GM19438 (cell line): ENCODE data around the gene CCDC136.

ENCODE experiments used
- ATAC-seq: cut with Tn5 transposase; IDR thresholded peaks from one replicate; pipeline ENCODE4 v1.9.1; 2021; ENCODE audit warnings: low read depth; ENCODE audit not compliant: unreplicated experiment

The CCDC136 gene

DNA sequence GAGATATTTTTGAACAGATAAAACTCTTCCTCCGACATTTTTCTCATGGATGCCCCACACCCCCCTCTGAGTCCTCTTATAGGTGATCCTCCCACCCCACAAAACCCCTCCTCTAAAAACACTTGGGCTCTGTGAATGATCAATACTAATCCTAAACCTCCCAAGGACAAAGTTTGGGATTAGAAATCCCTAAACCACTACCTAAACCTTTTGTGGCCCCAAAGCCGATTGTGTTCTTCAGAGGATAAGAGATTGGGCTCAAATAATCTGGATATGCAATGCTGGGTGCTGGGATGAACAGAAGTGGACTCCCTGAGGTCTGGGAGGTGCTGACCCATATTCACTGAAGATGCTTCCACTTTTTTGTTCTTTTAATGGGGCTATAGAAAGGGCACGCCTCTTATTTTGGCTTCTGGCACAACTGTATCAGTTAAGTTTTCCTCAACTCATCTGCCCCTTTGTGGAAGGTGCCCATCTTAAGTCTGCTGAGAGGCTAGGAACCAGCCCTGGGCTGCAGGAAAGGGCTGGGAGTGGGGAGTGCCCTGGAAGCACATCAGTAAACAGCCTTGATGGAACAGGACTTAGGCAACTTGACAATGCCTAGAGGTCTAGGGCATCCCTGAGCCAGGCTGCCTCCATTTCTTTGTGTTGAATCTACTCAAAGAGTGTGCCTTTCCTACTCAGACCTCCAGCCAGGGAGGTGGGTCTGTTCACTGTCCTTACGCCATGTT, 15.9 kb upstream of the CCDC136 start, which contains the start of gene OPN1SW:
OPN1SW (minus strand) TSS at position 51 of the 731 bp plus-strand sequence; CDS start at position 38, 13 bp downstream.
- ATAC-seq: no peak

DNA sequence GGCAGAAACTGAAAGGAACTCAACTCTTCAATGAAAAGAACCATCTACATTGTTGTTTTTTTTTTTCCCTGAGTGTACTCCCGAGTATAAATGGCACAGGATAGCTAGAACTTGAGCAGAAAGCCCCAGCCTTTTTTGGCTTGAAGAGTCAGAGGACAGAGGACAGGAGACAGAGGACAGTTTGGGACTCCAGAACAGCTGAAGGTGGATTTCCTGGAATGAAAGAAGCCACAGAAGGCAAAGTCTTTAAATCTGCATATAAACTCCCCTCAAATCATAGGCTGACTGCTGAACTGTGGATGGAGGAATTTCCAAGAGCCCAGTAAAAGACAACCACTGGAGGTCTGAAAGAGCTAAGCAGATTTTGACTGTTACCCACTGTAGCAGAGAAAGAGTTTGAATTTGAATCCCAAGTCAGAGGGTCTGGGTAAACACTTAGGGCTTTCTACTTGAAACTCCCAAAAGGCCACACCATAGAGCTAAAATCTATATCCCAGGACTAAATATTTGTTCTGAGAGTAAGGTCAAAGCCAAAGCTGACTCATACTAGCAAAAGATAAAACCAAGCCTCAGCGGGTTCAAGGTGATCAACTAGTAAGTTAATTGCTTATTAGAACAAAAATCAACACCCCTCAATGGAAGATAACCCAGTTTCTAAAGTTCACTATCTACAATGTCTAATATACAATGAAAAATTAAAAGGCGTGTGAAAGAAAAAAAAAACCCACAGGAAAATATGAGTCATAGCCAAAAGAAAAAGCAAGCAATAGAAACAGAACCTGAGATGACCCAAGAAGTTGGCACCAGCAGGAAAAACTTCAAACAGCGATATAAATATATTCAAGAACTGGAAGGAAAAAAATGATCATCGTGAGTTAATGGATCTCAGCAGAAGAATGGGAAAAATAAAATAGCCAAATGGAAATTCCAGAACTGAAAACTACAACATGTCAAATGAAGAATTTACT, 14.3 kb upstream of the CCDC136 start:
- no peak for ATAC-seq

DNA sequence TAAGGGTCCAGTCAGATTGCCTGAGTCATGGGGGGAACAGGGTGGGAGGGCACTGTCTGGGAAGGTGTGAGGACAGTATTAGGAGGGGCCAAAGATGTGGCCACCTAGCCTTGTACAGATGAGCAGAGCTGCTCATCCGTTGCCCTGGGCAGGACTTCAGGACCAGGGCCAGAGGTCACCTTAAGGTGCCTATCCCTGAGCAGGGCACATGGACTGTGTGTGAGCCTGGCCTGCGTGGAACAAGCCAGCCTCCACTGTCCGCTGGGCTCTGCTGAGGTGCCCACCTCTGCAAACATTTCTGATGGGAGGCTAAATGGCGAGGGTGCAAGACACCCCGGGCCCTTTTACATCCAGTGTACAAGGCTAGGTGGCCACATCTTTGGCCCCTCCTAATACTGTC, 12.8 kb upstream of the CCDC136 start:
- no peak for ATAC-seq

DNA sequence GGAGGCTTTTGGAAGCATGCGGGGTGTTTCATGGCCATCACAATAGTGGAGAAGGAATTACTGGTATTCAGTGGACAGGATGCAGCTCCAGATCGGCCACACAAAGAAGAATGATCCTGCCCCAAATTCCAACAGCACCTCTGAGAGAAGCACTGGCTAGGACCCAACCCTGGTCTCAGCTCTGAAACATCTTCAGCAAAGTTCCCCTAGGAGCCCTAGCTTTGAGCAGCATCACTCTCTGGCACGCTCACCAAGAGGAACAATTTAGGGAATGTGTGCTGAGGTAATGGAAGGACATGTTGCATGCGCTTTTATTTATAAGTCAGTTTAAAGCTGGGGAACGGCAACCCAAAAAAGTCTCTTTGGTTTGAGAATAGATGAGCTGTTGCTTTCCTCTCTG, 10.6 kb upstream of the CCDC136 start:
- ATAC-seq: no peak

DNA sequence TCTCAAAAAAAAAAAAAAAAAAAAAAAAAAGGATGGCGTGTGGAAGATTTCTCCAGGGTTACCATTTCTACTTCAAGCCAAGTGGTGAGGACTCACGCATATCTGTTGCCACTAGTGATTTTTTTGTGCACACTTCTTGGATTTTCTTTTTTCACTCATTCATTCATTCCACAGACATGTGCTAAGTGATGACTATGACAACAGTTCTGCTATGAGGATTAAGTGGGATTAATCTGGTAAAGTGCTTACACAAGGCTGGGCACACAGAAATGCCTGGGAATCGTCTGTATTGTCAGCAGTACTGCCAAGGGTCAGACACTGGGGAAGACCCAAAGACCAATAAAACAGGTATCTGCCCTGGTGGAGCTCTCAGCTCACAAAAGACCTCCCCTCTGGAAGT, 9.9 kb upstream of the CCDC136 start:
- ATAC-seq: no peak

DNA sequence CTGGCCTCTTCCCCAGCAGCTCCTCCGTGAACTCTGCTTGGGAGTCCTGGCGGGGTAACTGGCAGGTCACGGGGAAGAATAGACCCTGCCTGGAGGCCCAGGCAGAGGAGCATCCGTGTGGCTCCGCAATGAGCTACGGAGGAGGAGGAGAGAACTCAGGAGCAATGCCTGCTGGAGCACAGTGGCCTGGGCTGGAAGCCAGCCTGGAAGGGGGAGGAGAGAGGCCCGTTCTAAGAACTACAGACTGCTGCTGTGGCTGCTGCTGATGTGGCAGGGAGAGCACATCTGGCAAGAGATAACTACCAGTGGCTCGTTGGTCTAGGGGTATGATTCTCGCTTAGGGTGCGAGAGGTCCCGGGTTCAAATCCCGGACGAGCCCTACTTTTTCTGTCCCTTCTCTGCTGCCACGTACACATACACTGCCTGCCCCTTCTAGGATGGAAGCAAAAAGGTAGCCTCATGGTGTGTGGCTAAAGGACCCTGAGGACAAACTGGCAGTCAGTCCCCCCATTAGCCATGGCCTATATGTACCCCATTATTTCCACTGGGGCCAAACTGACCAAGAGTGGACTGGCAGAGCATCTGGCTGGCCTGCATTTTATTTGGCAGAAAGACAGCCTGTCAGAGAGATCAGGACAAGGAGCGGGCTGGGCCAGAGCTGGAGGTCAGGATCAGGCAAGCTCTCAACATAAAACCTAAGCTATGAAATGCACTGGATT, 8.5 kb upstream of the CCDC136 start:
- ATAC-seq: no peak

DNA sequence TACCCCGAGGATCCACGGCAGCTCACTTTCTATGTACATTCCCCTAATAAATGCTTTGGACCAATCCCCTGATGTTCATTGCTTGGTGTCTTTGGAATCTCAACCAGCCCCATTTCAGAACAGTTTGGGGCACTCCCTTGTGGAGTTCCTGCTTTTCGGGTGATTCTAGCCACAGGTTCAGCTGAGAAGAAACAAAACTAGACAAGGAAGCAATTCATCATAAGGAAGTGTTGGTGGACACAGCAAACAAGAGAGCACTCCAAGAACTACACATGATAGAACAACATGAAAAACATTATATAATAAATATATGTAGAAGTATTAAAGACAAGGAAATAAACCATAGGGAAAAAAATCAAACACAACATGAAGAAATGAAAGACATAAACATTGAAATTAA, 6.0 kb upstream of the CCDC136 start:
- ATAC-seq: no peak

DNA sequence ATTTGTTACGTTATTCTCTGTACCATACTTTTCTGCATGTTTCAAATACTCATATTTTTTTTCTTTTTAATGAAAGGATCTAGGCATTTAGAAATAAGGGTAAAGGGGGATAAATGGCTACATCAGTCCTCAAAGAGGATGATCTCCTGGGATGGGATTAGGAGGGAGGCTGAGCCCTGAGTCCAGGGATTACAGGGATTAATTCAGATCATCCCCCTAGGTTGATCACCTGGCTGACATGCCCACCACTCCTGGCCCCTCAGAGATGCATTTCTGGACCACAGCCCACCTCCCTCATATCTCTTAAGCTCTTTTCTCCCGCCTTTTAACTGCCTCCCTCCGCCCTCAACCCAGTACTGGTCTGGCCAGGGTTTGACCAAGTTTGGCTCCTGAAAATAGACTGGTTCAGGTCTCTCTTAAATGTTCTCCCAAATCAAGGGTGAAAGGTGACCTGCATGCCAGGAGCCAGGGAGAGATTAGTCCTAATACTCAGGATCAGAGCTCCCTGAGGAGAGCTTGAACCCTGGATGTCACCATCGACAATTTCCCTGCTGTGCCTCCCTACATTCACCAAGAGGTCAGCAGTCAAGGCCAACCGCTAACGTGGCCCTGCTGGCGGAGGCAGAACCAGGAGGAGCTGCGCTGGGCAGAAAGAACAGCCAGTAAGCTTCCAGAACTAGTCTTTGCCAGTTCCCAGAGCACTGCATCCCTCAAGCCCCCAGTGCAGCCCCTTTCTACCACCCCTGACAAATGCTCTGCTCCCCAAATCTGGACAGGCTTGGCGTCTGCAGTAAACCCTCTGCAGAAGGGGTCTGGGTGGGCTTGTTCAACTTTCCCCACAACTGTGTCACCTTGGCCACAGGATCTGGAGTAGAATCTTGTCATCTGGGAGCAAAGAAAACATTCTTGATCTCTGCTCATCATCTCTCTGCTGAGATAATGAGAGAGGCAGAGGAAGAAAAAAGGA, 3.0 kb upstream of the CCDC136 start:
- ATAC-seq: no peak

DNA sequence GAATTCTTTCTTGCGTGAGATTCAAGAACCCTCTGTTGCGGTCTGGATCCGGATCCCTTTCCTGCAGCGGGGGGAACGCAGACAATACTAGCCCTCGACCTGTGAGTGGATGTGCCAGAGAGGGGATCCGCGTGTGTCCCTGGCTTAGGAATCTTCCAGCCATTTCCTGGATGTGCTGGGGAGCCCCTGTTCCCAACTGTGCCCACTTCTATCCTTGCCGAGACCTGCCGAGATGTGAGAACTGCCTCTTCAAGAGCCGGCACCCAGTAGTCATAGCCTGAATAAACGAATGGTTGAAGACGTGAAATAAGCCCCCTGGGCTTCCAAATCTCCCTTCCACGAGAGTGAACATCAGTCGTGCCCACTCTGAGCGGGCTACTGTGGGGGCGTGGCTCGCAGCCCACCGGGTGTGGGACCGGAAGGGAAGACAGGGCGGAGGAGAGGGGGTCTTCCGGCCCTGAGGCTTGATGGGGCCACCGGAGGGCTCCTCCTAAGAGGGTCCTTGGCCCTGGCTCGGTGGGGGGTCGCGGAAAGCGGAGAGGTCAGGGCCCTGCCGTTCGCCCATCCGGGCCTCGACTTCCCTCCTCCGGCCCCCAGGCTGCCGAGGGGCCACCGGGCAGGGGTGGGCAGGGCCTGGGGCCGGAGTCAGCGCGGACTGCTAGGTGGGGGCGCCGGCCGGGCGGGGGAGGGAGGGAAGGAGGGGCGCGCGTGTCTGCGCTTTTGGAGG, 1.3 kb upstream of the CCDC136 start:
- ATAC-seq: peak; percentile 3

DNA sequence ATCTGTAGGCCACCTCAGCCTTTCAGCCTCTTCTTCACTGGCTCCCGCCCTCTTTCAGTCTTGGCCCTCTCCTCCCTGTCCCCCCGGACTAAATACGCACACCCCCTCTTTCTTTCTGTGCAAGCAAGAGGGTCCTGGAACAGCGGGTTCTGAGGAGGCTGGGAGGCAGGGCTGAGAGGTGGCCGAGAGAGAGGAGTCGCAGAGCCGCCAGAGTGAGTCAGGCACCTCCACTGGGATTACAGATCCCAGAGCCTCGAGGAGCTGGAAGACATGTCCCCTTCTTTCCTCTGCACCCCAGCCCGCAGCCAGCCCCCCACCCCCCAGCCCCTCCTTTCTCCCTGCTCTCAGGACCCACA, 182 bp downstream of the CCDC136 start:
- no peak for ATAC-seq

DNA sequence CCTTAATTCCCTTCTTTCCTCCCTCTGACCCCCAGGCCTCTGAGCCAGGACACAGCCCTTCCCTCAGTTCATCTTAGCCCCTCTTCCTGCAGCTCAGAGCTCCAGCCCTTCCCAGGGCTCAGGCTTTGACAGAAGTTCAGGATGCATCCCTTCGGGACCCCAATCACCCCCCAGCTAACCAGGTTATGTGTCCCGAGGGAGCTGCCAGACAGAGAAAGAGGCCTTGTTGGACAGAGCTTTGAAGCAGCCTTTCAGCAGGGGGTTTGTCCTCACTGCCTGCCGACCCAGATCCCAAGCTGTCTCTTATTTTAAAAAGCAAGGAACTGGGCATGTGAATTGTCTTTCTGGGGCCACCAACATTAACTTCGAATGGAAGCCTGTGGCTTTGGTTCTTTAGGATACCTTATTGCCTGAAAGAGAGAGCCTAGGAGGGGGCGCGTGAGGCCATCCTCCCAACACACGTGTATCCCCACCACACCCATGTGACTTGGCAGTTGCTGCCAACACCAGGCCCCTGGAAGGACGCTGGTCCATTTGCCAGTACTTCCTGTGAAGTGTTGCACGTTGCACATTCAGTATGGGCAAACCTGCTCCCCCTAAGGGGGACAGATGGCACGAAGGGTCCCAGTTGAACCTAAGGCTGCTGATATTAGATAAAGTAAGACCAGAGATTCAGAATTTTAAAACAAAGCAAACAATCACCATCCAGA, 858 bp downstream of the CCDC136 start:
- ATAC-seq: no peak

DNA sequence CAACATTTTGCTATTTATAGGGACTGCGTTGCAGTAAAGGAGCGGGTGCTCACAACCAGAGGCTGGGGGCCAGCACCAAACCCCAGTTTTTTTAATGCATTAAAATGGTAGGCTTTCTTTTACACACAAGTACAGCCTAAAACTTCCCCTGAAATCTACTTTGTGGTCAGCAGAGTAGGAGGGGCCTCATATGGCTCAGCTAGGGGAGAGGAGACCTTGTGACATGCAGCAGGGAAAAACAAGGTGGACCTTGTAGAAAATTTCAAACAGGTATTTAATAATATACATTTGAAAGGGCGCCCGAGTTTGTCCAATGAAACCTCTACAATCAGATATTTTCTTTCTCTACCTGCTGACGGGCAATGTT, 1.4 kb downstream of the CCDC136 start:
- no peak for ATAC-seq

DNA sequence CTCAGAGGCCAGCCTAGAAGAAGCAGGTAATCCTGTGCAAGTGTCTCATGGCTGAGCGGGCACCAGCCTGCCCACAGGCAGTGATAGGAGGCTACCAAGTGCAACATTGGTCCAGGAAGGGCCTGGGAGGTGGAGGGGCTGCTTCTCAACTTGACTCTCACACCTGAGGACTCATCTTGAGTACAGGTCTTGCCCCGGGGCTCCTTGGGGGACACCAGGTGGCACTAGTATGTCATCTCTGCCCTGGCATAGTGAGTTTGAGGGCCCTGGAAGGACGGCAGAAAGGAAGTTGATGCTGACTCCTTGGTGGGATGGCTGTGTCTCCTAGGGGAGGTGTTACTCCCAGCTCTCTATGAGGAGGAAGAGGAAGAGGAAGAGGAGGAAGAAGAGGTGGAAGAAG, 2.3 kb downstream of the CCDC136 start:
- no peak for ATAC-seq

DNA sequence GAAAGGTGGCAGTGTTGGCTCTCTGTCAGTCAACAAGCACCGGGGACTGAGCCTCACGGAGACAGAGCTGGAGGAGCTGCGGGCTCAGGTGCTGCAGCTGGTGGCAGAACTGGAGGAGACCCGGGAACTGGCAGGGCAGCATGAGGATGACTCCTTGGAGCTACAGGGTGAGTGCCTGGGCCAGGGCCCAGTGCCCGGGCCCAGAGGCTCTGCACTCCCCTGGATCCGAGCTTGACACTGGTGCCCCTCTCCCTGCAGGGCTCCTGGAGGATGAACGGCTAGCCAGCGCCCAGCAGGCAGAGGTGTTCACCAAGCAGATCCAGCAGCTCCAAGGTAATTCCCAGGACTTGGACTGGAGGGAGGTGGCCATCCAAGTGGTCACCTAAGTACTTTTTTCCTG, 2.7 kb downstream of the CCDC136 start:
- ATAC-seq: no peak

DNA sequence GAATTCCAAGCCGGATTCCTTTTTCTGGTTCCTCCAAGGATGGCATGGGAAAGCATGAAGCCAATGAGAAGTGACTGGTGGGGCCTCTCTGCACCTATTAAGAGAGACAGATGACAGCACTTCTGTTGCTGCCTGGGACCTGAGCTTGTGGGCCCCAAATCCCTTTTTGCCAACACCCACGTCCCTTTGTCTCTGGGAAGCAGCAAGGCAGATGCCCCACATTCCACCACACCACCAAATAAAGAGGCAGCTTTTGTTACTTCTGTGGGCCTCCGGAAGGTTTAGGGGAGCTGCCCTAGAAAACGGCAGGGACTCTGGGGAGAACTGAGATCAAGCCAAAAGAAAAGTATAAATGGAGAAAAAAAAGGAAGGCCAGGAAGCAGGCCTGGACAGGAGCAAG, 3.4 kb downstream of the CCDC136 start:
- ATAC-seq: no peak

DNA sequence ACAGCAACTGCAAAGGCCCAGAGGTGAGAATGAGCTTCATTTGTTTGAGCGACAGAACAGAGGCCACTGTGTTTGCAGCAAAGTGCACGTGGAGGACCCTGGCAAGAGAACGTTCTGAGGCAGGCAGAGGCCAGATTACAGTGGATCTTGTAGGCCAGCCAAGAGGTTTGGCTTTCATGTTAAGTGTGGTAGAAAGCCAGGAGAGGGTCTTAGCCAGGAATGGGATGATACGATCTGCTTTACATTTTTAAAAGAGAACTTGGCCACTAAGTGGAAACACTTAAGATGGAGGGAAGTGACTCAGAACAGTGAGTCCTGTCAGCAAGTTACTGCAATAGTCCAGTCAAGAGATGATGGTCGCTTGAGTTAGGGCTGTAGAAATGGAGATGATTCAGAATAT, 4.6 kb downstream of the CCDC136 start:
- no peak for ATAC-seq

DNA sequence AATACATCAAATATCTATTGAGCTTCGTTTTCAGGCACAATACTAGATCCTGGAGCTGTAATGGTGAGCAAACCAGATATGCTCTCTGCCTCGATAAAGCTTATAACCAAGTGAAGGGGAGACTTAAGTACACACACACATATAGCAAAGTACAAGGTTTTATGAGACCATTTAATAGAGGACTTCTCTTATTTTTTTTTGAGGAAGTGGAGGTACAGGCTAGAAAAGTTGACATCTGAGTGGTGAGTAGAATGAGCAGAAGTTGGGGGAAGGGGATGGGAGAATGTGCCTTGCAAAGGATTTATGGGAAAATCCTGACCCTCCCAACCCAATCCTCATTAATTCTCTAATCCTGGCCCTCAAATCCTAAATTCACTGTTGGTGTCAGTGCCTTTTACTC, 7.7 kb downstream of the CCDC136 start:
- ATAC-seq: no peak

DNA sequence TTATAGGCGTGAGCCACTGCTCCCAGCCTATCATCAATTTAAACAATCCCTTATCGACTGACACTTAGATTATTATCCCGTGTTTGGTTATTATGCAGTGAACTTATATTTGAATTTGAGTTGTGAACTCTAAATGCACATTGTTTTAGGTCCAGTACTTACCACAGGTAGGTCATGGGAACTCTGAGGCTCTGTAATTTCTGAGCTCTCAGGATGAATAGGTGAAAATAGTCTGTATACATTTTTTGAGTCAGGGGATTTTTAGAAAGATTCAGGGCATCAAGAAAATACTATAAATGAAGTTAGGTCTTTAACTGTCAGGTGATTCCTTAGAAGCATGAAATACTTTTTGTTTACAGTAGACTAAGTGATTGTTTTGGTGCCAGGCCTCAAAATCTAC, 8.8 kb downstream of the CCDC136 start:
- no peak for ATAC-seq

DNA sequence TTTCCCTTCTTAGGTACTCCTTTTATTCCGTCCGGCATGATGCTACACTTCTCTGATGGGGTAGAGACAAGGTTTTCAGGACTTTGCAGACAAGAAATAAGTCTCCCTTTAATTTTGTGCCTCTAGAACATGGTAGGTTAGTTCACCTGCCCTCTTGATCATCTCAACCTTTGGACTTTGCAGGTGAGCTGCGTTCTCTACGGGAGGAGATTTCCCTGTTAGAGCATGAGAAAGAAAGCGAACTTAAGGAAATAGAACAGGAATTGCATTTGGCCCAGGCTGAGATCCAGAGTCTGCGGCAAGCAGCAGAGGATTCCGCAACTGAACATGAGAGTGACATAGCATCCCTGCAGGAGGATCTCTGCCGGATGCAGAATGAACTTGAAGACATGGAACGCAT, 9.2 kb downstream of the CCDC136 start:
- no peak for ATAC-seq
